Parathyroid adenoma (tissue), 2 donors: ENCODE results near the gene CDYL2.

Experiments
- H2AFZ ChIP-seq: fragments of 300-600 bp; sonication (generic); one replicate; pipeline ENCODE4 v1.7.0; 2017; ENCODE audit warnings: antibody characterized with exemption, mild to moderate bottlenecking
- H3K27ac ChIP-seq: fragments of 300-600 bp; sonication (generic); one replicate; pipeline ENCODE4 v1.7.0; 2017
- H3K27me3 ChIP-seq: fragments of 300-600 bp; sonication (generic); one replicate; pipeline ENCODE4 v1.7.0; 2017; ENCODE audit warnings: low read length; ENCODE audit not compliant: control insufficient read depth, insufficient read depth
- H3K36me3 ChIP-seq: fragments of 300-600 bp; sonication (generic); one replicate; pipeline ENCODE4 v1.7.0; 2017; ENCODE audit warnings: low read length; ENCODE audit not compliant: control insufficient read depth, insufficient read depth
- H3K4me1 ChIP-seq: fragments of 300-600 bp; sonication (generic); one replicate; pipeline ENCODE4 v1.7.0; 2017; ENCODE audit warnings: control low read depth
- H3K4me2 ChIP-seq: fragments of 300-600 bp; sonication (generic); one replicate; pipeline ENCODE4 v1.7.0; 2017; ENCODE audit warnings: low read length
- H3K4me3 ChIP-seq: fragments of 300-600 bp; sonication (generic); one replicate; pipeline ENCODE4 v1.7.0; 2017; ENCODE audit warnings: low read depth, low read length
- H3K79me2 ChIP-seq: fragments of 300-600 bp; sonication (generic); one replicate; pipeline ENCODE4 v1.7.0; 2017; ENCODE audit warnings: control low read depth
- H3K9ac ChIP-seq: fragments of 300-600 bp; sonication (generic); one replicate; pipeline ENCODE4 v1.7.0; 2017; ENCODE audit warnings: mild to moderate bottlenecking
- H3K9me3 ChIP-seq: fragments of 300-600 bp; sonication (generic); one replicate; pipeline ENCODE4 v1.7.0; 2017; ENCODE audit warnings: low read length; ENCODE audit not compliant: control insufficient read depth
- CTCF ChIP-seq: fragments of 300-600 bp; sonication (generic); IDR thresholded peaks from one replicate; pipeline ENCODE4 v1.7.0; 2017; ENCODE audit warnings: antibody characterized with exemption, mild to moderate bottlenecking
- donor health status: primary hyperparathyroidism.

CDYL2 gene

DNA sequence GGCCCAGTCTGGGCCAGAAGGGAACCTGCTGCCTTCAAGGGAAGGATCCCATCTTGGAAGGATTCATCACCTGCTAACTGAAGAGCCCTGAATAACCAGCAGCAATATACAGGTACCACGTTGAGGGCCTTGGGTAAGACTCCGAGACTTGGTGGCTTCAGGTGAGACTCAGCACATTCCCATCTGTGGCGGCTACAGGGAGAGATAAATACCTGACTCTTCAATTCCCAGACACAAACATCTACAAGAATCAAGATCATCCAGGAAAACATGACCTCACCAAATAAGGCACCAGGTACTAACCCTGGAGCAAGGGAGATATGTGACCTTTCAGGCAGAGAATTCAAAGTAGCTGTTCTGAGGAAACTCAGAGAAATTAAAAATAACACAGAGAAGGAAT lies 164.1 kb downstream of the CDYL2 start:
- Histone ChIP-seq H3K27me3 (no peaks in the 10 kb centered on the region), H3K4me3 (no peak overlapping the region), H3K4me2 (no peak overlapping the region), H2AFZ (no peak overlapping the region), H3K9ac (no peak overlapping the region), H3K27ac (no peak overlapping the region), H3K36me3 (no peaks in the 10 kb centered on the region), H3K79me2 (no peaks in the 10 kb centered on the region), H3K4me1 (no peaks in the 10 kb centered on the region), H3K9me3 (no peaks in the 10 kb centered on the region)
- no peak for TF ChIP-seq CTCF

- no peak overlapping the region for H3K27ac ChIP-seq
- no peaks in the 10 kb centered on the region for H3K27me3 ChIP-seq
- no peak for TF ChIP-seq CTCF
- no peaks in the 10 kb centered on the region for H3K9me3 ChIP-seq
- H3K9ac ChIP-seq, result no peak overlapping the region
- no peak overlapping the region for H3K4me2 ChIP-seq
- no peak overlapping the region for H2AFZ ChIP-seq
- H3K36me3 ChIP-seq, result no peaks in the 10 kb centered on the region
- no peak overlapping the region for H3K4me3 ChIP-seq
- no peaks in the 10 kb centered on the region for H3K4me1 ChIP-seq
- no peaks in the 10 kb centered on the region for H3K79me2 ChIP-seq
Measured at GRCh38 chr16:80639636-80640035, 164.8 kb downstream of the CDYL2 start.

- H3K27ac ChIP-seq, result no peak overlapping the region
- no peaks in the 10 kb centered on the region for H3K9me3 ChIP-seq
- H2AFZ ChIP-seq, result no peak overlapping the region
- no peak overlapping the region for H3K9ac ChIP-seq
- H3K27me3 ChIP-seq, result no peaks in the 10 kb centered on the region
- no peaks in the 10 kb centered on the region for H3K4me1 ChIP-seq
- TF ChIP-seq CTCF, result no peak
- H3K4me2 ChIP-seq, result no peak overlapping the region
- no peaks in the 10 kb centered on the region for H3K79me2 ChIP-seq
- H3K36me3 ChIP-seq, result no peaks in the 10 kb centered on the region
- H3K4me3 ChIP-seq, result no peak overlapping the region
Measured at GRCh38 chr16:80637621-80638020, 166.8 kb downstream of the CDYL2 start.

- no peak overlapping the region for H3K27ac ChIP-seq
- H2AFZ ChIP-seq, result no peak overlapping the region
- no peaks in the 10 kb centered on the region for H3K79me2 ChIP-seq
- H3K9ac ChIP-seq, result no peak overlapping the region
- H3K4me3 ChIP-seq, result no peak overlapping the region
- H3K9me3 ChIP-seq, result no peaks in the 10 kb centered on the region
- H3K36me3 ChIP-seq, result no peaks in the 10 kb centered on the region
- H3K4me2 ChIP-seq, result no peak overlapping the region
- no peaks in the 10 kb centered on the region for H3K4me1 ChIP-seq
- no peak for TF ChIP-seq CTCF
- no peaks in the 10 kb centered on the region for H3K27me3 ChIP-seq
Measured at GRCh38 chr16:80631581-80631980, 172.8 kb downstream of the CDYL2 start.

- Histone ChIP-seq H3K36me3 (no peaks in the 10 kb centered on the region), H2AFZ (no peak overlapping the region), H3K27ac (no peak overlapping the region), H3K4me2 (no peak overlapping the region), H3K9ac (no peak overlapping the region), H3K4me3 (no peak overlapping the region), H3K4me1 (no peaks in the 10 kb centered on the region), H3K9me3 (no peaks in the 10 kb centered on the region), H3K79me2 (no peaks in the 10 kb centered on the region), H3K27me3 (no peaks in the 10 kb centered on the region)
- no peak for TF ChIP-seq CTCF
Measured at GRCh38 chr16:80628254-80628653, 176.1 kb downstream of the CDYL2 start.
